Sigmoid colon (tissue), 4 donors: ENCODE data around the gene ITGA11.

Experiments used
- EP300 ChIP-seq, 4 donors: sonication (generic); formaldehyde crosslinking; IDR thresholded peaks; one replicate each; pipeline ENCODE4 v1.6.1; 2017; ENCODE audit warnings: antibody characterized with exemption in 4 of 4
- POLR2A ChIP-seq, 2 donors: fragments of 450-650 bp; IDR thresholded peaks; one replicate each; pipeline ENCODE4 v1.6.1; 2016; ENCODE audit warnings: antibody characterized with exemption in 2 of 2, mild to moderate bottlenecking in 2 of 2, moderate library complexity in 2 of 2
- POLR2AphosphoS5 ChIP-seq, 4 donors: sonication (generic); formaldehyde crosslinking; IDR thresholded peaks; one replicate each; pipeline ENCODE4 v1.6.1; 2017; ENCODE audit warnings: antibody characterized with exemption in 4 of 4
- TF ChIP-seq, protein P1 (sequence below), 4 experiments: fragments of 450-650 bp in 3 of 4; fragments of 200-600 bp in 1 of 4; IDR thresholded peaks; one replicate each; pipeline ENCODE4 v1.5.1; 2016 to 2019; ENCODE audit warnings: antibody characterized with exemption in 4 of 4, mild to moderate bottlenecking in 3 of 4, moderate library complexity in 2 of 4

DNA sequence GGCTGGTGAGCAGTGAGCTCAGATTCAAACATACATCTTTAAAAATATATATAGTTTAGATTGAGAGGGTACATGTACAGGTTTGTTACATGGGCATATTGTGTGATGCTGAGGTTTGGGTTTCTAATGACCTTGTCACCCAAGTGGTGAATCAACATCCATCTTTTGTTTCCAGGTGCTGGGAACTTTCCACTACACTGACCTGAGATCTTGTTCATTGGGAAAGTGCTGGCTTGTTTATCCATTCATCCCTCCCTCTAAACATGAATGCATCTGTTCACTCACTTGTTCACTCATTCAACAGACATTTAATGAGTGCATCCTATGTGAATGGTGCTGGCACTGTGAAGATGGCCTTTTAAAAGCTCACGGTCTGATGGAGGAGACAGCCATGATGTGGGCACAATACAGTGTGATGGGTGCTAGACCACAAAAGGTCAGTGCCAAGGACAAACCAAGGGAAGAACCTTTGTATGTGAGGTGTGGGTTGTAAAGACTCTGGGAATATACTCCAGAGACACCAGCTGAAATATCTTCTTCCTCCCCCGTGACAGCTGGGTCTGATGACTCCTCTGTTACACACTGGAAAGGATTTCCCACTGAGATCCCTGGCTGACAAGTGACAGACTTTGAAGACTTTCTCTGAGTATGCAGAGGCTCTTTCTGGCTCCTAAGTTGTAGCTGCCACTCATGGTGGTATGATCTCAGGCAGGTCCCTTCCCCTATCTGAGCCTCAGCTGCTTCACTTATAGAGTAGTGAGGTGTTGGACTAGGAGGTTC lies 16.2 kb upstream of the ITGA11 start:
- TF ChIP-seq, protein P1, sequence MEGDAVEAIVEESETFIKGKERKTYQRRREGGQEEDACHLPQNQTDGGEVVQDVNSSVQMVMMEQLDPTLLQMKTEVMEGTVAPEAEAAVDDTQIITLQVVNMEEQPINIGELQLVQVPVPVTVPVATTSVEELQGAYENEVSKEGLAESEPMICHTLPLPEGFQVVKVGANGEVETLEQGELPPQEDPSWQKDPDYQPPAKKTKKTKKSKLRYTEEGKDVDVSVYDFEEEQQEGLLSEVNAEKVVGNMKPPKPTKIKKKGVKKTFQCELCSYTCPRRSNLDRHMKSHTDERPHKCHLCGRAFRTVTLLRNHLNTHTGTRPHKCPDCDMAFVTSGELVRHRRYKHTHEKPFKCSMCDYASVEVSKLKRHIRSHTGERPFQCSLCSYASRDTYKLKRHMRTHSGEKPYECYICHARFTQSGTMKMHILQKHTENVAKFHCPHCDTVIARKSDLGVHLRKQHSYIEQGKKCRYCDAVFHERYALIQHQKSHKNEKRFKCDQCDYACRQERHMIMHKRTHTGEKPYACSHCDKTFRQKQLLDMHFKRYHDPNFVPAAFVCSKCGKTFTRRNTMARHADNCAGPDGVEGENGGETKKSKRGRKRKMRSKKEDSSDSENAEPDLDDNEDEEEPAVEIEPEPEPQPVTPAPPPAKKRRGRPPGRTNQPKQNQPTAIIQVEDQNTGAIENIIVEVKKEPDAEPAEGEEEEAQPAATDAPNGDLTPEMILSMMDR (IDR thresholded peaks at IDR 0.05): no peak
- TF ChIP-seq POLR2AphosphoS5 (IDR thresholded peaks at IDR 0.05) (no peak), POLR2A (IDR thresholded peaks at IDR 0.05) (no peak), EP300 (IDR thresholded peaks at IDR 0.05) (no peak)
